Renal cortex interstitium (tissue), 11 donors: ENCODE results near the gene ST3GAL4. TPM values are rescaled to one million over a fixed set of nuclear protein-coding genes. Genes with fewer than 3 reads are reported as not detected.

Experiments
- DNase-seq, 11 donors: peaks; one replicate each; pipeline ENCODE4 v3.0.0-alpha.2; 2013; ENCODE audit warnings: low read depth in 9 of 11, low spot score in 4 of 11; ENCODE audit errors: extremely low read depth in 1 of 11
- polyA plus RNA-seq, 3 donors: library from polyadenylated mRNA; unstranded; fragments of 120-200 nt; gene quantifications; one replicate each; pipeline ENCODE4 v1.2.1, GENCODE V29; 2013; ENCODE audit not compliant: insufficient read length in 3 of 3

Gene ST3GAL4
- polyA plus RNA-seq, 3 donors, result 17.1 to 23.6 (median 17.2) TPM

DNA sequence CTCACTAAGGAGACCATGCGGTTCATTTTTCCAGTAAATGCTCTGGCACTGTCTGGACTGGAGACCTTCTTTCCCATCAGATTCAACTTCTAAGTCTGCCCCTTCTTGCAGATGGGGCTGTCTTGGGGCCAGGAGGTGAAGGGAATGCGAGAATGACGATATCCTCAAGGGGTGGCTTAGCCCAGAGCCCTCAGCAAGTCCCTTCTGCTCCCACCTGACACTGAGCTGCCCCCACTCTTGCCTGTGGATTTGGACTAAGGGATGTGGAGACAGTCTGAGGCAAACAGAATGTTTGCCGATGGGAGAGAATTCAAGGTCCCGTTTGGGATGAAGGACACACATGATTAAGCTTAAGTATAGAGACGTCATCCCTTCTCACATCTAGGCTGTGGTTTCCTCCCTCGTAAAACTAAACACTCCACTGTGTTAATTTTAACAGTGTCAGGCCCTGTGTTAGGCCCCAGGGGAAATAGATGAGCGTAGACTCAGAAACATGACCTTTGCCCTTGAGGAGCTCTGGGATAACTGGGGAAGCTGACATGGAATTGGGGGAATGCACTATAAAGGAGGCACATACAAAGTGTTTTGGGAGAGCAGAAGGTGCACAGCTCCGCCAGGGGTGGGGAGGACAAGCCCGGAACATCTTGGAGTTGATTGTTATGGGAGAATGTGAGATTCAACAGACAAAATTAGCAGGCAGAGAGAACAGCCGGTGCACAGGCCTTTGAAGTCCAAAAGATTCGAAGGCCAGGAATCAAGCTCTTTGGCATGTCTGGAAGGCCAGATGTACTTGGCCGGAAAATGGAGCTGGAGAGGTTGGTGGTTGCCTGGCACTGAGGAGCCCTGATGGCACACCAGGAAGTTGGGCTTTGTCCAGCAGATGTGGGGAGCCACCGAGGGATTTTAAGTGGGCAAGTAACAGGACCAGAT lies 71.6 kb downstream of the ST3GAL4 start:
- peak in 1 of 11 donors; percentile 12 for DNase-seq

DNA sequence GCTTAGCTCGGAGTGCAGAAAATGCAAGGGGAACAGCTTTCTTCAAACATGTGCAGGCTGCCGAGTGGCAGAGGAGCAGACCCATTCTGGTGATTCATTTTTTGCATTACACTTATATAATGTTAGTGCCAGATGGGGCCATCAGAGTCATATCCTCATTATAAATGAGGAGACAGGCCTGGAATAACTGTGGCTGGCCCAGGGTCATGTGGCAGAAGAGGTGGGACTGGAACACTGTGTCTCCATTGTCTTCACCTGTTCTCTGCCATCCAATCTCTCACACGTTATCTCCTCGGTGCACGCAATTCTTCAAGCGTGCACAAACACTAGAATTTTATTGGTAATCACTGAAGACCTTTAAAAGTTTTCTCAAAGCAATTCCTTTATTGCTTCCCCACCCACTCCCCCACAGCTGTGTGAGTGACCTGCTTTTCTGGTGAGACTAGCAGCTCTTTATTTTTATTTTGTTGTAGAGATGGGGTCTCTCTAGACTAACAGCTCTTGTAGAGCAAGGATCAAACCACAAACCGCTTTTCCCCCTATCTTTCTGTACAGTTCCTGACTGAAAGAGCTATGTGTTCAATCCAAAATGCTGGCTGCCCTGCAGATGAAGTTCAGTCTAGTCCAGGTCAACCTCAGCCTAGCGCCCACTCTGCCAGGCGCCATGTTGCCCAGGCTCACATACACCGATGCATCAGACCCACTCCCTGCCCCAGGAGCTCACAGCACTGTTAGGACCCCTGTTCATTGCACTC lies 75.3 kb downstream of the ST3GAL4 start:
- no peak for DNase-seq

DNA sequence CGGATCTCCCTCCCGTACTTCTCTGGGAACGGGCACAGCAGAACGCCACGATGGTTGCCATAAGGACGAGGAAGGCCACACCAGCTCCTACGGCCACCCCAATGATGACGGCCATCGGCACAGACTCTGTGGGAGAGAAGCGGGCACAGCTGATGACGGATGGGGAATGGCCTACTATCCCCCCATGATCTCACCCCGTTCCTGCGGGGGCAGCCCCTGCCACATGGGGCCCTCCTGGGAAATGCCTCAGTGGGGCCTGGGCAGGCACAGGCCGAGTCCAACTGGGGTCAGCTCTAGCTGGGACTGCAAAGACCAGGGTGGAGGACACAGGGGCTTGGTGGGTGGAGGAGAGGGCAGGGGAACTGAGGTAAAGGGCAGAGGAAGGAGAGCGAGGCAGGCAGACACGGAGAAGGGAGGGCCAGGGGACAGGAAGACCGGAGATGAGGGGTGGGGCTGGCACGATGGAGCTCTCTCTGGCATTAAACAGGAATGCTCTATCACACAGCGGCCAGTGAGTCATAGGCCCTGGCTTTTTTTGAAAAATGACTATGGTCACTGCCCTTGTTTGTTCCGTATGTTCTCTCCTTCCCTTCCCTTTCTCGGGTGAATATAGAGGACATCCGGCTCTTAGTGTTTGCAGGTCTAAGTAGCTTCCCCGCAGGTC lies 76.0 kb downstream of the ST3GAL4 start:
- DNase-seq, result no peak

DNA sequence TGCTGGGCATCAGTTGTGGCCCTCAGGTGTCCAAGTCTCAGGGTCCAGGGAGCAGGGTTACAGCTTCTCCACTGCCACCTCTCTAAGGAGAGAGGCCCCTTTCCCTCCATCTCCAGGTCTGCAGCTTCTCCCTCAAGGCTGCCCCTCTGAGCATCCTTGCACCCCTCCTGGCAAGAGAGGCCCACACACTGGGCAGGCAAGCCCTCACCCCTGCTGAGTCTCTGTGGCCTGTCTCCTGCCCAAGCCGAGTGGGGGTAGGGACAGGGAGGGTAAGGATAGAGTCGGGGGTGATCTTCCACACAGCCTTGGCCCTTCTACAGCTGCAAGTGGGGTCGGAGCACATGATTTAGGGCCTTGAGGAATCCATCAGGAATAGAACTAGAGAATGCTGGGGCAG lies 76.6 kb downstream of the ST3GAL4 start:
- no peak for DNase-seq

DNA sequence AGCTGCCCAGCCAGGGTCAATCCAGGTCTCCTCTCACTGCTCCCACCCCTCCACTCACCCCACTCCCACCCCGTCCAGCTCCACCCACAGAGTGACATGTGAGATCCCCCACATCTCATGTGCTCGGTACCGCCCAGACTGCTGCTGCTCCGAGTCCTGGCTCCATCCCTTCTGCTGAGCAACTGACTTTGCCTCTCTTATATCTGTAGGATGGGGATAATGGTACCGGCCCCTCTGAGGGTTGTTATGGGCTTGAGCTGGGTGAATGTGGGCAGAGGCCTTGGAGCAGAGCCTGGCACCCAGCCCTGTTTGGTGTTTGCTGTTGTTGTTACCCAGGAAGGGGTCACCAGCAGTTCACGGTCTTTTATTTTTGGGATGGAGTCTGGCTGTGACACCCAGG lies 77.0 kb downstream of the ST3GAL4 start:
- no peak for DNase-seq

DNA sequence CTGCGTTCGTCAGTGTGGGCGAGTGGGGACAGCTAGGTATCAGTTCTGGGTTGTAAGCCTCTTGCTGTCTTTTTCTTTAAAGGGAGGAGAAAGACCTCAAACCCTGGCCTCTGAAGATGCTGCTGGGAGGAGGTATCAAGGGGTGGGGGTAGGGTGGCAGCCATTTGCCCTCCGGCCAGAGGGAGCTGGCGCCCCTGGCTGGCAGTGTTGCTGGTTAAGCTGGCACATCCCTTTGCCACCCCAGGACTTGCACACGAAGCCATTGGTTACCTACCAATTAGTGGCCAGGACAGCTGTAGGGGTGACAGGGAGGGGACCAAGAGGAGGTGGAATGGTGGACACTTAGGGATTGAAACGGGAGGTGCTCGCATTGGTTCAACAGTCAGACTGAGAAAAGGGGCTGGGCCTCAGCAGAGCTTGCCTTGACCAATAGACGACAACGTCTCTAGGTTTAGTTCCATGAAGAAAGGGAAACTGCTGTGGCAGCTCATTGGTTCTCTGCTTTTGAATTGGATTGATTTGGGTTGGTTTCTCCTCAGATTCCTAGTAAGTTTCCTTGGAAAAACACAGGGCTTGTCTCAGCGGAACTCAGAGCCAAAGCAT lies 77.9 kb downstream of the ST3GAL4 start:
- no peak for DNase-seq

DNA sequence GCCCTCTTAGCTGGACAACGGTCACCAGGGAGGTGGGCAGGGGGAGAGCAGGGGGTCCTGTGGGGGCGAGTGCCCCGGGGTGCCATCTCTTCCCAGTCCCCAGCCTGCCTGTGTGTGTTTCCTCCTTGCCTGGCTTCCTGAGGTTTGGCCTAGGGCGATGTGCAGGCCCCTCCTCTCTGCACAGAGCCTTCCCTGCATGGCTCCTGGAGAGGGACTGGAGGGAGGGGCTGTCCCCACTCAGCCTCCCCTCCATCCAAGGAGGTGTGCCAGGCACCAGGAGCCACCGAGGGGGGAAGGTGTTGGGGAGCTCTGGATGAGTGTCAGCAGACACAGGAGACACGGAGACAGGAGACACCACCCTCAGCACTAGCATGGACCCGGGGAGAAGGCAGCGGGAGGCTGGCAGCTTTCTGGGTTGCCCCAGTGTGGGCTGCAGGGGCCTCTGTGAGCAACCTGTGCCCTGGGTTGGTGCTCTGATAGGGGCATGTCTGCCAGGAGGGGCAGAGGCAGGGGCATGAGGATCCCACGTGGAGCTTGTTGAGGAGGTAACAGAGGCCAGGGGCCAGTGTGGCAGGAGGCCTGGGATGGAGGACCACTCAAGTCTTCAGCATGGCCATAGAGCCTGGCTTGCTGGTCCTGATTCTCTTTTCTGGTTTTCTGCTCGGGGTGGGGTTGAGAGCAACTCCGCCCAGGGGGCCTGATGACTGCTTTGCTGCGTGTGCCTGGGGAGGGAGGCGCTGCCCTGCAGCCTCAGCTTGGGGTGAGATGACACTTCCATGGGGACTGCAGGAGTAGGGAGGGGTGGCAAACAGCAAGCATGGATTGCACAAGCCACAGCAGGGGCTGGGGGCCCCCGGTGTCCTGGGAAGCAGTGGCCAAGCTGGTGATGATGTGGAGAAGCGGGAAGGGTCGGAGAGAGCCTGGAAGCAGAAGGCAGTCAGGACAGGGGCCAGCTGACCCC lies 78.8 kb downstream of the ST3GAL4 start:
- DNase-seq, result no peak

DNA sequence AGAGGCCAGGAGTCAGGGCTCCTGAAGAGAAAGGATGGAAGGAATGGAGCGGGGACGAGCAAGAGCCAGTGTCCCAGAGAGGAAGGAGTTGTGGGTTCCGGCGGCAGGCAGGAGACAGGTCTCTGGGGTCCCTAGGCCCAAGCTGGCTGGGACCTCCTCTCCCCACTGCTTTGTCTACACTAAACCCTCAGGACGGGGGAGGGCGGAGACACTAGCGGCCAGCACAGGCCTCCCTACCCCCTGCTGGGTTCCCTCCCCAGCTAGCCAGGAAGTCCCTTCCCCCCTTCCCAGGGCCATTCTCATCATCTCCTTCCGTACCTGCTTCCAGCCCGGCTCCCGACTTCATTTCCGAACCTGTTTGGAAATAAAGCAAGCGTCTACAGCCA lies 79.5 kb downstream of the ST3GAL4 start:
- no peak for DNase-seq

DNA sequence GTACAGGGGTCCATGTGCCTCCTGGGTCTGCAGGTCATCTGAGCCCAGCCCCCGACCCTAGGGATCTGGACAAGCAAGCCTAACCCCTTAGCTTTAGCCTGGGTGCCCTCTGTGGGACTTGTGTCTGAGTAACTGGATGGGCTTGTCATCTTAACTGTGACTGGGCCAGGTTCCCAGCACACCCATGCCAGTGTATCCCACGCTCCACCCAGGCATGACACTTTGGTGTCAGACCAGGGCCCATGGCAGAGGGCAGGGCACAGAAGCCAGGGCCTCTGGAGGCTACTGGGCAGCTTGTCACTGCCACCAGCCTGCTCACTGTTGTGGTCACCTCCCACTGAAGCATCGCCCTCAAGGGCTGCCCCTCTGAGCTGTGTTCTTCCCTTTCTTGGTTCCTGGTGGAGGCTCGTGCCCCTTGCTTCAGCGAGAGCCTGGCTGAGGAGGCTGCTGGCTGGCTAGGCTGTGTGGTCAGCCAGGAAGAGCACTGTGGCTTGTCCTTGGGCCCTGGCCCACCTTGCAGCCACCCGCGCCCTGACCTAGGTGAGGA lies 80.8 kb downstream of the ST3GAL4 start:
- no peak for DNase-seq

DNA sequence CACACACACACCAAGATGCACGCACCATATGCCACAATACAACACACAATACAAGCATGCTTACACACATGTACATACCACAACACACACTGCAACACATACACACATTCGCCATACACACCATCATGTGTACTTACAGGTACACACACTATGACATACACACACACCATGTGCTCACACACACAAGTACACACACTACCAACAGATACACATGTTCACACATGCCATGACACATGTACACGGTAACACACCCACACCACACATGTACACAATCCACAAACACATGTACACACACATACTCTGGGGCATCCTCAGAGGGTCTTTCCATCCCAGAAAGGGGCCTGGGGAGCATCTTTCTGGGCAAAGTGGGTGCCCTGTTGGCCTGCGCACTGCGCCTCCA lies 82.2 kb downstream of the ST3GAL4 start:
- DNase-seq, result no peak

DNA sequence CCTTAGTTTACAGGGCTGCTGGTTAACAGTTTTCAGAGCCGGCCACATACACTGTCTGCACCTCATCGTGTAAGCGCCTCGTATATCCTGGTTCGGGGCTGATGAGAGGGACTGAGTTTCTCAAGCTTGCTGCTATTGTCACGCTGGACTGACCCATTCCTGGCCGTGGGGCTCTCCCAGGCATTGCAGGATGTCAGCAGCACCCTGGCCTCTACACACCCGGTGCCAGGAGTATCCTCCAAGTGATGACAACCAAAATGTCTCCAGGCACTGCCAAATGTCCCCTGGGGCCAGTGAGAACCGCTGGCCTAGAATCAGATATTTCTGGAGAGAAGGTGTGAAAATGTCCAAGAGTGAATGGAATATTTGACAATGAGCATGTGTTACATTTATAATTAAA lies 82.8 kb downstream of the ST3GAL4 start:
- no peak for DNase-seq

DNA sequence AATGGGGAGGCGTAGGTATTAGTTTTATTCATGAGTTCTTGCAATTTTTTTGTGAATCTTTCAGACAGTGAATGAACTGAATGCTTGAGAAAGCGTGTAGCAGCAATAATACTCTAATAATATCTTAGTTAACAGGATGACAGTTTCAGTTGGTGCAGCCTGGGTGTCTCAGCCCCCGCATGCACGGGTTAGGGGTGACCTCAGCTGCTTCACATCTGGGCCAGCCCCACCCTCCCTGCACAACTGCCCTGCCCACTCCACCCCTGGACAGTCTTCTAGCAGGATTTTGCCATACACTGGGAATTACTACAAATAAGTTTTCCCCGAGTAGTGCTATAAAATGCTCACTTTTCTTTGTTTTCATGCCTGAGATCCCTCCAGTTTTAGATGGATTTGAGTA lies 83.2 kb downstream of the ST3GAL4 start:
- no peak for DNase-seq

DNA sequence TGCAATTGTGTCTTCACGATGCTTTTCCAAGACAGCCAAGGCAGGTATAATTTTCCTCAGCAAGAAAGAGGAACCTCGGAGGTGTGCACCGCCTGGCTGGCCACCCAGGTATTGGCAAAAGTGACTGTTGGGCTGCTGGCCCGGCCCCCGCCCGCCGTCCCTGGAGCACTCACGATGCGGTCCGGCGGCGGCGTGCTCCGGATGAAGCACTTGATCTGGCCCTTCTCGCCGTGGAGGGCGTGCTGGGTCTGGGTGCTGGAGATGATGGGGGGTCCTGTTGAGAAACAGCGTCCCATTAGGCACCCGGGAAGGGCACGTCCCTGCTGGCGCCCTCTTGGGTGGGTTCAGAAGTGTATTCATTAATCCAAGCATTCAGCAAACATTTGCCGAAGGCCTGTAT lies 84.8 kb downstream of the ST3GAL4 start:
- DNase-seq, result no peak

DNA sequence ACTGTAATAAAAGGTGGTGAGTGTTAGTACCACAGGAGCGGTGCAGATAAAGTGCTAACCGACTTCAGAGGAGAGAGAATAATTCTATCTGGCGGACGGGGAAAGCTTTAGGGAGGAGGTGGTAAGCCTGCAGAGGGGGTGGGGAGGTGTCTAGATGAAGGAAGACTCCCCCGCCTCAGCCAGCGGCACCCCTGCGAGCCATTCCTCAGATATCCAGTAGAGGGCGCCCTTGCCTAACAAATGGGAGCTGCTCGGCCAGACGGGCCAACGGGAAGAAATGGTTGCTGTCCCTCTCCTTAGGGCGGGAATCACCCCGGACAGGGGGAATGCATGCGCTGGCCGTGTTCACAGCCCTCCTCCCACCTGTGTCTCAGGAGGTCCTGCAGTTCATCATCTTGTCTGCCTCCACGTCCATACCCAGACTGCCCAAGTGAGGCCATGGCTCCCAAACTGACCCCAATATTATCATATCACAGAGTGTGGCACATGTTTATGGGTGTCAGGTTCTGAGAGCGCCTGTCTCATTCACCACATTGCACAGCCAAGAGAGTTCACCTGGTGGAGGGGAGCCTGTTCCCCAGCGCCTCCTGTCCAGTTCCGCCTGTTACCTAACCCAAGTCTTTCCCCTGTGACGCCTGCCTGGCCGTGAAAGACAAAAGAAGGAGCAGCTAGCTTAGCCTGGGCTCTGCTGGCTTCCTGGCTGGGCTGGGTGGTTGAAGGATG lies 85.5 kb downstream of the ST3GAL4 start:
- peak; percentile 64 to 88 (median 82) for DNase-seq

DNA sequence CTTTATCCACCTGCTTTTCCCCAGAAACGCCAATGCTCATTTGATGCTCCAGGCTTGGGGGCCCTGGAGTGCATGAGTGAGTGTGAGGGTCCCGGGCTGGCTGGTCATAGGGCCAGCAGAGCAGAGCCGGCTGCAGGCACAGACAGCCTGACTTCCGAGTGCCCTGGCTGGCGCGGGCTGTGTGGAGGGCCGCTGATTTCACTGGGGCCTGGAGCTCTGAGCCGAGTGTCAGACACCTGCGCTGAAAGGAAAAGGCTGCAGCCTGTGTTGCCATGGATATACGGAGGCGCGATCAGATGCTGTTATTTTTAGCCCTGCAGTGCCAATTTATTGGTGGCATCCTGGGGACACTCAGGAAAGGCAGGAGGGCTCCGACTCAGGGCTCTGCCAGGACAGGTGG lies 87.6 kb downstream of the ST3GAL4 start:
- no peak for DNase-seq

DNA sequence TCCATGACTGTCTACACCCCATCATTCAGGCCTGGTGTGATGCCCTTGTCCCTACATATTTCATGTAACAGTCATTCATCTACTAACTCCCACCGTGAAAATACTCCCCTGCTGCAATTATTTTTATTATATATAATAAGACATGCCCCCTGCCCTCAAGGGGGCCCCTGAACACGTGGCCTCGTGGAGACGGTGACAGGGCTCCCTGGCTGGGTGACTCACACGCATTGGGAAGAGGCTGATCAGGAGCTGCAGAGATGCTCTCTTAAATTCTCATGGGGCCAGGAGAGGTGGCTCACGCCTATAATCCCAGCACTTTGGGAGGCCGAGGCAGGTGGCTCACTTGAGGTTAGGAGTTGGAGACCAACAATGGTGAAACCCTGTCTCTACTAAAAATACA lies 88.6 kb downstream of the ST3GAL4 start:
- no peak for DNase-seq

DNA sequence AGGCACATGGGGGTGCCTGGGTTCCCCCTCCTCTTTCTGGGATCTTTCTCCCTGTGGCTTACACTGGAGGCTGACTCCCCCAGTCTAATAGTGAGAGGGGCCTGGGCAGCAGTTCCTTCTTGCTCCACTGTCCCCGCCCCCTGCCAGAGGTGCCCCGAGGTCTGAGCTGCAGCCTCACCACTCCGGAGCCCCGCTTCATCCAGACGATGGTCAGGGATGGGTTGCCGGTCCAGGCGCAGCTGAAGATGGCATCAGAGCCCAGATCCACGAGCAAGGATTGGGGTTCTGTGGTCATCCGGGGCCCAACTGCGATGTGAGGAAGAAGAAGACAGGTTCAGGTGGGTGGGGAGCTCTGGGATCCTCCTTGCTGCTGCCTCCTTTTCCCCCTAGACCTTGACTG lies 91.1 kb downstream of the ST3GAL4 start:
- no peak for DNase-seq

DNA sequence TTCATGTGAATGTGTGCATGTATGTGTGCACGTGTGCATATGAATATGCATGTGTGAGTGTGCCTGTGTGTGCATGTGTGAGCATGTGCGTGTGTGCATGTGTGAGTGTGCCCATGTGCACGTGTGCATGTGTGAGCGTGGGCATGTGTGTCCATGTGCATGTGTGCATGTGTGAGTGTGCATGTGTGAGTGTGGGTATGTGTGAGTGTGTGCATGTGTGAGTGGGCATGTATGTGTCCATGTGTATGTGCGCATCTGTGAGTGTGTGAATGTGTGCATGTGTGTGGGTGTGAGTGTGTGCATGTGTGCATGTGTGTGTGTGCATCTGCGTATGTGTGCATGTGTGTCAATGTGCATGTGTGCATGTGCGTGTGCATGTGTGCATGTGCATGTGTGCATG lies 94.7 kb downstream of the ST3GAL4 start:
- DNase-seq, result no peak
